HL-60 (cell line): ENCODE measurements around the gene RNASEH2C.

ENCODE experiments used
- SPI1 ChIP-seq: IDR thresholded peaks from 2 replicates; pipeline ENCODE4 v1.6.1; 2012; ENCODE audit warnings: low read depth, mild to moderate bottlenecking, borderline replicate concordance
- TF ChIP-seq, protein P1 (sequence below): IDR thresholded peaks from one replicate; pipeline ENCODE4 v1.5.1; 2011; ENCODE audit warnings: low read length, control low read depth, inconsistent platforms; ENCODE audit not compliant: insufficient read depth

DNA sequence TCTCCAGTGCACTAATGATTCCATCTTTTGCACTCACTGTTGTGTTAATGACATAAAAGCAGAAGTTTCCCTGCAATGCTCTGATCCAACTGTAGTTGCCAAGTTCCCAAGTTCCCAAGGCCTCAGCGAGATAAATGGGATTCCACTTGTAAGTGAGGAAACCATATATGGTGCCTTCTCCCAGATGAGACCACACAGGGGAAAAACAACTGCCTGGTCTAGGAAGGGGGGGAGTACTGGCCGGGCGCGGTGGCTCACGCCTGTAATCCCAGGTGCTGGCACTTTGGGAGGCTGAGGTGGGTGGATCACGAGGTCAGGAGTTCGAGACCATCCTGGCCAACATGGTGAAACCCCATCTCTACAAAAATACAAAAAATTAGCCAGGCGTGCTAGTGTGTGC lies 34.6 kb downstream of the RNASEH2C start:
- TF ChIP-seq, protein P1, sequence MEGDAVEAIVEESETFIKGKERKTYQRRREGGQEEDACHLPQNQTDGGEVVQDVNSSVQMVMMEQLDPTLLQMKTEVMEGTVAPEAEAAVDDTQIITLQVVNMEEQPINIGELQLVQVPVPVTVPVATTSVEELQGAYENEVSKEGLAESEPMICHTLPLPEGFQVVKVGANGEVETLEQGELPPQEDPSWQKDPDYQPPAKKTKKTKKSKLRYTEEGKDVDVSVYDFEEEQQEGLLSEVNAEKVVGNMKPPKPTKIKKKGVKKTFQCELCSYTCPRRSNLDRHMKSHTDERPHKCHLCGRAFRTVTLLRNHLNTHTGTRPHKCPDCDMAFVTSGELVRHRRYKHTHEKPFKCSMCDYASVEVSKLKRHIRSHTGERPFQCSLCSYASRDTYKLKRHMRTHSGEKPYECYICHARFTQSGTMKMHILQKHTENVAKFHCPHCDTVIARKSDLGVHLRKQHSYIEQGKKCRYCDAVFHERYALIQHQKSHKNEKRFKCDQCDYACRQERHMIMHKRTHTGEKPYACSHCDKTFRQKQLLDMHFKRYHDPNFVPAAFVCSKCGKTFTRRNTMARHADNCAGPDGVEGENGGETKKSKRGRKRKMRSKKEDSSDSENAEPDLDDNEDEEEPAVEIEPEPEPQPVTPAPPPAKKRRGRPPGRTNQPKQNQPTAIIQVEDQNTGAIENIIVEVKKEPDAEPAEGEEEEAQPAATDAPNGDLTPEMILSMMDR: no peak
- TF ChIP-seq SPI1: no peak
